BE2C (cell line): ENCODE data around the gene PPP3CA.

Experiments used
- DNase-seq: peaks from one replicate; pipeline ENCODE4 v3.0.0-alpha.2; 2020
- H3K27me3 ChIP-seq: fragments of 250-450 bp; sonication (Bioruptor Pico); 2 replicates; pipeline ENCODE4 v1.5.1; 2020; ENCODE audit warnings: mild to moderate bottlenecking
- H3K36me3 ChIP-seq: fragments of 250-450 bp; sonication (Bioruptor Pico); 2 replicates; pipeline ENCODE4 v1.5.1; 2020; ENCODE audit warnings: mild to moderate bottlenecking
- H3K4me1 ChIP-seq: fragments of 250-450 bp; sonication (Bioruptor Pico); 2 replicates; pipeline ENCODE4 v1.5.1; 2020
- H3K4me3 ChIP-seq: 2 replicates; pipeline ENCODE4 v1.5.1; 2011; ENCODE audit warnings: low read depth, low read length
- H3K9me3 ChIP-seq: fragments of 250-450 bp; sonication (Bioruptor Pico); 2 replicates; pipeline ENCODE4 v1.5.1; 2020
- TF ChIP-seq, protein P1 (sequence below): IDR thresholded peaks from 2 replicates; pipeline ENCODE4 v1.5.1; 2012; ENCODE audit warnings: mild to moderate bottlenecking, low read depth, low read length

Gene PPP3CA

DNA sequence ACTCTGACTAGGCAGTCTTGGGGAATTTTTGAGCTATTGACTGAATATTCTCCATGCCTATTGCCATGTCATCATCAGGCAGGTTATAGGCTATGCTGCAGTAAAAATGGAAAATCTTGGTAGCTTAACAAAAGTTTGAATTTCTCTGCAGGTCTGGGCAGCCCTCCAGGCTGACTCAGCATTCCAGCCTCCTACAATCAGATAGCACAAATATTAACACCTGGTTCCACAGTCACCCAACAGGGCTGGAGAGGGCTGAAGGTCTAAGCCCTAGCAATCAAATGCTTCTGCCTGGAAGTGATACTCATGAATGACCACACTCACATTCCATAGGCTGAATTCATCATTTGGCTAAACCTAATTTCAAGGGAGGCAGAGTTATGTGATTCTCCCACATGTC, 9.6 kb upstream of the PPP3CA start:
- no peak for DNase-seq
- Histone ChIP-seq H3K36me3 (no peaks in the 10 kb centered on the region), H3K9me3 (no peaks in the 10 kb centered on the region), H3K4me1 (peaks cover 4% of the 10 kb centered on the region), H3K27me3 (no peaks in the 10 kb centered on the region), H3K4me3 (no peak overlapping the region)
- TF ChIP-seq, protein P1, sequence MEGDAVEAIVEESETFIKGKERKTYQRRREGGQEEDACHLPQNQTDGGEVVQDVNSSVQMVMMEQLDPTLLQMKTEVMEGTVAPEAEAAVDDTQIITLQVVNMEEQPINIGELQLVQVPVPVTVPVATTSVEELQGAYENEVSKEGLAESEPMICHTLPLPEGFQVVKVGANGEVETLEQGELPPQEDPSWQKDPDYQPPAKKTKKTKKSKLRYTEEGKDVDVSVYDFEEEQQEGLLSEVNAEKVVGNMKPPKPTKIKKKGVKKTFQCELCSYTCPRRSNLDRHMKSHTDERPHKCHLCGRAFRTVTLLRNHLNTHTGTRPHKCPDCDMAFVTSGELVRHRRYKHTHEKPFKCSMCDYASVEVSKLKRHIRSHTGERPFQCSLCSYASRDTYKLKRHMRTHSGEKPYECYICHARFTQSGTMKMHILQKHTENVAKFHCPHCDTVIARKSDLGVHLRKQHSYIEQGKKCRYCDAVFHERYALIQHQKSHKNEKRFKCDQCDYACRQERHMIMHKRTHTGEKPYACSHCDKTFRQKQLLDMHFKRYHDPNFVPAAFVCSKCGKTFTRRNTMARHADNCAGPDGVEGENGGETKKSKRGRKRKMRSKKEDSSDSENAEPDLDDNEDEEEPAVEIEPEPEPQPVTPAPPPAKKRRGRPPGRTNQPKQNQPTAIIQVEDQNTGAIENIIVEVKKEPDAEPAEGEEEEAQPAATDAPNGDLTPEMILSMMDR = no peak

DNA sequence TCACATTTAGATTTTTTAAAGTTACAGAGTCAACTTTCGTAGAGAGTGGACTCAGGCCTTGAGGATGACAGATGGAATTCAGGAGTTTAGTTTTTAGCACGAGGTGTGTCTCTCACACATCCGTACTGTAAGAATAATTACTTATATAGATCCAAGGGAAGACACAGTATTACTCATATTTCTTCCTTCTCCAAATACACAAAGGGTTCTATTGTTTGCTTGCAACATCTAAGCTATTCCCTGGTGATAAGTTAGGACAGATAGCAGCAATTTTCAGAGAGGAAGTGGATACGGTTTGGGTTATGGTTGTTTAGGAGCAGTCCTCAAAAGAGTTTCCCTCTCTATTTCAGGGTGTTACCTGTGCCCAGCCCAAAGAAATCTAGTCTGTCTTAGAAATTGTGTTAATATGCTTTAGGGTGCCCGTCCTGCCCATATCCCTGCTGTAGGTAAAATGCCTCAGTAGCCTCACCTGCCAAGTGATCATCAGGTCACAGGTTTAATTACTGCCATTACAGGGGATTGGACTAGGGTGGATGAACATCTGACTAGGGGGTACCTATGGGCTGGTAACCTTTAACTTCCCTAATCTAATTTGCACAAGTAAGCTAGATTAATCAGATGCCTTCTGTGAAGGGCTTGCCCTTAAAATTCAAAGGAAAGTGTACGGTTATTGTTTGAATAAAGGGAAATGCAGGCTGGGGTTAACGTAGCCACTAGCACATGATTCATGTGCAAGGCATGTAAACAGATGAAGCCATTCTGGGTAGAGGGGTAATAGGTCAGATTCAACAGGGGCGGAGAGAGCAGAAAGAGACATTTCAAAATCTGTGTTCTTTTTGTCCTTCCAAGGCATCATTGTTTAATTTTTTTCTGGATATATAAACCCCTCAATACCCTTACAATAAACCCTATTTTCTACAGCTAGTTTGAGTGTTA, 8.7 kb upstream of the PPP3CA start:
- Histone ChIP-seq H3K36me3 (no peaks in the 10 kb centered on the region), H3K4me1 (peaks cover 4% of the 10 kb centered on the region), H3K27me3 (no peaks in the 10 kb centered on the region), H3K4me3 (no peak overlapping the region), H3K9me3 (no peaks in the 10 kb centered on the region)
- no peak for DNase-seq
- TF ChIP-seq, protein P1 = no peak

- DNase-seq = no peak
- Histone ChIP-seq H3K4me1 (peaks cover 4% of the 10 kb centered on the region), H3K4me3 (no peak overlapping the region), H3K27me3 (no peaks in the 10 kb centered on the region), H3K9me3 (no peaks in the 10 kb centered on the region), H3K36me3 (no peaks in the 10 kb centered on the region)
- TF ChIP-seq, protein P1 = no peak
Measured at GRCh38 chr4:101355246-101355645, 7.9 kb upstream of the PPP3CA start.

- Histone ChIP-seq H3K9me3 (no peaks in the 10 kb centered on the region), H3K36me3 (no peaks in the 10 kb centered on the region), H3K4me1 (peaks cover 7% of the 10 kb centered on the region), H3K27me3 (no peaks in the 10 kb centered on the region), H3K4me3 (no peak overlapping the region)
- TF ChIP-seq, protein P1 = no peak
- no peak for DNase-seq
Measured at GRCh38 chr4:101349801-101350064, 2.4 kb upstream of the PPP3CA start.

DNA sequence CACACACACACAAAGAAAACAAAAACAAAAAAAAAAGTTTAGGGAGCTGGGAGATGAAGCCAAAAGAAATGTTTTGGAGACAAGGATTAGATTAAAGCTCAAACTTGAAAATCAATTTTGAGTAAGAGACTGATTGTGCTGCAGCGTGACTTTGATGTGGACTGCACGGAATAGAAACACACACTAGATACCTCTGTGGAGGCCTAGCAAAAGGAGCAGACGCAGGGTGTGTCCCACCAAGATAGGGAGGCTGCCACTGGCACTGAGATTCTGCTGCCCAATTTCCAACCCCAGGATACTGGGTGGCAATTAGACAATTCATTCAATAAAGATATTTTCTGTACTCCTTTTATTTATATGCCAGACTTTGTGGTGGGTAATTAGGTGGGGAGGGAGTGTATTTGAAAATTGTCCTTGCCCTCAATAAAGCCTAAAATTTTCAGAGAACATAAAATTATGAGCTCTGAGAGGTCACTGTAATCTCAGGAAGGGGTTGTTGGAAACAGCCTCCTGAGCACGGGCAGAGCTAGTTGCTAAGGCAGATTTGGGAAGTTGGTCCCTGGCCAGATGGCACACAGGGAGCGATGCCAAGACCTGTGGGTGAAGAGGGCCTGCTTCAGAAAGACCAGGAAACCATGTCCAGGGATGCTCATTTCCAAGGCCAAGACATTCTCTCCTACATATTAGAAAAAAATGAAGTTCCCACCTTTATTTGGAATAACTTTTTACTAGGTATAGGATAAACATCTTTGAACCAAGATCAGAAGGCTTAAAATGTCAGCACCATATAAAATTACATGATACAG, 1.9 kb upstream of the PPP3CA start:
- Histone ChIP-seq H3K4me1 (peaks cover 7% of the 10 kb centered on the region), H3K4me3 (peak overlapping the region; percentile 89), H3K9me3 (no peaks in the 10 kb centered on the region), H3K36me3 (no peaks in the 10 kb centered on the region), H3K27me3 (no peaks in the 10 kb centered on the region)
- DNase-seq = peak; percentile 36
- TF ChIP-seq, protein P1 = no peak
